Suprapubic skin (tissue), 4 donors: Measurements from ENCODE around the gene LEF1.

Source experiments
- CTCF ChIP-seq, 2 donors: fragments of 200-600 bp in 1 of 2; fragments of 450-650 bp in 1 of 2; sonication (generic) in 1 of 2; IDR thresholded peaks; one replicate each; pipeline ENCODE4 v1.5.1; 2016 to 2019; ENCODE audit warnings: antibody characterized with exemption in 2 of 2, mild to moderate bottlenecking in 1 of 2, moderate library complexity in 1 of 2
- EP300 ChIP-seq: sonication (generic); formaldehyde crosslinking; IDR thresholded peaks from one replicate; pipeline ENCODE4 v1.6.1; 2017; ENCODE audit warnings: antibody characterized with exemption
- POLR2A ChIP-seq, 2 donors: fragments of 450-650 bp; IDR thresholded peaks; one replicate each; pipeline ENCODE4 v1.6.1; 2017; ENCODE audit warnings: antibody characterized with exemption in 2 of 2, mild to moderate bottlenecking in 2 of 2, moderate library complexity in 2 of 2
- POLR2AphosphoS5 ChIP-seq, 3 donors: sonication (generic); formaldehyde crosslinking; IDR thresholded peaks; one replicate each; pipeline ENCODE4 v1.6.1; 2017; ENCODE audit warnings: antibody characterized with exemption in 3 of 3

GRCh38 chr4:108003982-108004515 lies 164.7 kb downstream of the LEF1 start:
- TF ChIP-seq CTCF (IDR thresholded peaks at IDR 0.05), result no peak
- TF ChIP-seq POLR2A (IDR thresholded peaks at IDR 0.05), result no peak
- TF ChIP-seq POLR2AphosphoS5 (IDR thresholded peaks at IDR 0.05), result no peak
- TF ChIP-seq EP300, result no peak
